Muscle of arm (tissue), 12 donors: Measurements from ENCODE around the gene ZC3H7A. TPM values are rescaled to one million over a fixed set of nuclear protein-coding genes. Genes with fewer than 3 reads are reported as not detected.

Source experiments
- DNase-seq: peaks from one replicate; pipeline ENCODE4 v3.0.0-alpha.2; 2013
- polyA plus RNA-seq, 12 donors: library from polyadenylated mRNA; unstranded; fragments of 120-200 nt; gene quantifications; one replicate each; pipeline ENCODE4 v1.2.1, GENCODE V29; 2013; ENCODE audit not compliant: insufficient read length in 12 of 12

ZC3H7A gene
- polyA plus RNA-seq, 12 donors: 38.5 to 91.9 (median 50.7) TPM; not detected in 1

- no peak for DNase-seq
These were observed 58.1 kb downstream of the ZC3H7A start for GRCh38 chr16:11738742-11739544.

- no peak for DNase-seq
These were observed 59.3 kb downstream of the ZC3H7A start for GRCh38 chr16:11737713-11738112.

- DNase-seq: no peak
These were observed 60.2 kb downstream of the ZC3H7A start for GRCh38 chr16:11736903-11737302.

DNA sequence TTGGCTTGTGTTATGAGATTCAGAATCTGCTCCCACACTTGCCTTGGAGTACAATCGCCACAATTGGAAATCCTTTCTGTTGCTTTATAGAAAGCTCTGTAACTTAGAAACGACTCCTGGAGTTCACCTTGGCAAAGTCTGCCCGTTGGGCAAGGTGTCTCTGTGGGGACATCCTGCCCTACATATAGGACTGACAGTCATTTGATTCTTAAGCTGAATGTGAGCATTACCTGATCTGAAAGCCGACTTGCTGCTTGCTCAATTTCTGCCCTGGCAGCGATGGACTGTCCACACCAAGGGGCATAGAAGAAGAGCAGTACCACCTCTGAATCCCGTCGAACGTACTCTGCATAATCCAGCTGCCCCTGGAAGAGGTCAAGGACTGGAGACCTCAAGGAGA lies 61.3 kb downstream of the ZC3H7A start:
- DNase-seq: no peak

DNA sequence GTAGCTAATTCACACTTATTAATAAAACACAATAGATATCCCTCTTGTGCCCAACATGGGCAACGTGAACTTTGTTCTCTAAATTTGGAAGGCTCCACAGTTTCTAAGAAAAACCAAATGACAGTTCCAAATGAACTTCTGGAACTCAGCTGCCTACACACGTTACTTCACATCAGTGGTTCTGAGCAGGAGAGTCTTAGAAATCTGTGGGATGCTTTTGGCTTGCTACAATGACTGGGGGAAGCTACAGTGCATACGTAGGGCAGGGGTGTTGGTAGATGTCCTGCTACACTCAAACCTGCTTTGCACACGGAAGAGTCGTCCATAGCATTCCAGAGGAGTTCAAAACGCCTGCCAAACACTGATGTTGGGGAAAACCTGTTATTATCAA lies 62.4 kb downstream of the ZC3H7A start:
- no peak for DNase-seq

DNA sequence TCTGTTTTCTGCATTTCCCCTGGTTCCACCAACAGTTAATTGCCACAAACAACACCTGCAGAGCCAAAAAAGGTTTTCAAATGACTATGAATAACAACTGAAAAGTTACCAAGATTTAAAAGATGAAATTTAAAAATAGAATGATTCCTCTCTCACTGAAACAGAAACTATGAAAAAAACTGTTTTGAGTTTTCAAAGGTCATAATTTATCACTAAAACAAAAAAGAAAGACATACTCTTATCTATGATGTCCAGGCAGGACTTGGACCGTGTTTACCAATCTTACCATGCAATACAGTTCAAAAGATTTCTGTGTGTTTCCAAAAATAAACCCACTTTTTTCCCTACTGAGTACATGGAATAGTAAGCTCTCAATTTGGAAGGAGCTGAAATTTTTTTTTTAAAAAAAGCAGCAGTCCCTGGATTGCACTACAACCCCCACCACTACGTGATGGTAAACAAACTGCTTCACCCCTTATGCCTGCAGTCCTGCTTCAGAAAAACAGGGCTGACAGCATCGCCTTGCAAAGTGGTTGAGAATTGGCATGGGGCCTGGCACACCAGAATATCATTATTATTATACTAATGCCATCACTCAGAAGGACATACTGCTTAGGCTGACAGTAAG lies 62.9 kb downstream of the ZC3H7A start:
- DNase-seq: no peak

- no peak for DNase-seq
These were observed 65.8 kb downstream of the ZC3H7A start for GRCh38 chr16:11731222-11731621.

DNA sequence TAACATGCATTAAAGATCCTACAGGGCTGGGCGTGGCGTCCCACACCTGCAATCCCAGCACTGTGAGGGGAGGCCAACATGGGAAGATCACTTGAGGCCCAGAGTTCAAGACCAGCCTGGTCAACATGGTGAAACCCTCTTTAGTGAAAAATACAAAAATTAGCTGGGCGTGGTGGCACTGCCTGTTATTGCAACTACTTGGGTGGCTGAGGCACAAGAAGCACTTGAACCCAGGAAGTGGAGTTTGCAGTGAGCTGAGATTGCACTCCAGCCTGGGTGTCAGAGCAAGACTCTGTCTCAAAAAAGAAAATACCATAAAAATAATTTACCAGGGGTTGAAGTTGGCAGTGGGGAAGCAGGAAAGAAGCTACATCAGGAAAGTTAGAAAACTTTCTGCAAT lies 67.3 kb downstream of the ZC3H7A start:
- no peak for DNase-seq

DNA sequence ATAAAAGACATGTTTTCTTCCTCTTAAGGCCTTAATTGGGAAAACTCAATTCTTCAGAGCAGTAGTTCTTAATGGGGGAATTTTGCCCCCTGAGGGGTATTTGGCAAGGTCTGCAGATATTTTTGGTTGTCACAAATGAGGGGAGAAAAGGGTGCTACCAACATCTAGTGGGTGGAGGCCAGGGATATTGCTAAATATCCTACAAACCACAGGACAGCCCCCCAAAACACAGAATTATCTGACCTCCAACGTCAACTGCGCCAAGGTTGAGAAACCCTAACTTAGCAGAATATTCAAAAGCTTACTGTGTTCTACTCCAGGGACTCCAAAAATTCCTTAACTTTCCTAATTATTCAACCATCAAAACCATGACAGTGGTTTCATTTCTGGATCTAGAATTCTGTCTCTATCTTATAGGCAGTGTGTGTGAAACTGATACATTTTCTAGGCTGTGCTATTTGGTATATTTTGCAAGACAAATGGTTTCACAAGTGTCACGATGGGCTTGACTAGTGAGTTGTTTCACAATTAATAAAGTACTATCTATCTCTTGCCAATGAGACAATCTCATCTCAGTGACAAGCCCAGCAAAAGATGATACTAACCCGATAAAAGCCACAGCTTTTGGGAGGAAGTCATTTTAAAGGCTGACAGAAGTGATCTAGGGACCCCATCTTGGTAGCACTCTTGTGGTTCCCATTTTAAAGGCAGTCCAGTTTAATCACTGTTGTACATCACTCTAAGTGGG lies 69.1 kb downstream of the ZC3H7A start:
- no peak for DNase-seq

GRCh38 chr16:11726008-11726407 lies 71.0 kb downstream of the ZC3H7A start:
- no peak for DNase-seq

DNA sequence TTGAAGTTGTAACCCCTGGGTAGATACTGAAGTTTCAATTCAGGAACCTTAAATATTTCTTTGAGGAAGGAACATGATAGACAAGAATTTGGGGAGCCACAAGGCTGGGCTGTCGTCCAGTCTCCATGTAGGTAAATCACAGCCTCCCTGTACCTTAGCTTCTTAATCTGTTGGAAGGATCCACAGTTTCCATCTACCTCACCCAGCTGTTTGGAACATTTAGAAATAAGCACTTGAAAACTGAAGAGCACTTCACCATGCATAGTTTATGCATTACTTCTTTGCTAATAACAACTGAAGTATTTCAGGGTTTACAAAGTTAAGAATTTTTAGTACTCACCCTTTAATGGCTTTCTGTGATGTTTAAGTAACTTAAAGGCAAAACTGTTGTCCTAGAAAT lies 71.6 kb downstream of the ZC3H7A start:
- DNase-seq: no peak

DNA sequence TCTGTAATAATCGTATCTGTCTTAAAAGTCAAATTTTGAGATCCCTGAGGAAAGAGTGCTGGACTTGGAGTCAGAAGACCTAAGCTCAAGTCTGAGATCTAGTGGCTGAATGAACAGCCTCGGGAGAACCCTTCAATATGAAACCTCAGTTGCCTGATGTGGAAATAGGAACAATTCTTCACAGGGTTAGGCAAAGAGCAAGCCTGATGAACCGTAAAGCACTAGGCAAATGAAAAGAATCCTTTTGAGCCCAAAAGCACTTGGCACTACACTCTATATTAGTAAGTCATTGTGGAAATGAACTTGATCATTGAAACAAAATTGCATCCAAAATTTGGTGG lies 74.6 kb downstream of the ZC3H7A start:
- no peak for DNase-seq

DNA sequence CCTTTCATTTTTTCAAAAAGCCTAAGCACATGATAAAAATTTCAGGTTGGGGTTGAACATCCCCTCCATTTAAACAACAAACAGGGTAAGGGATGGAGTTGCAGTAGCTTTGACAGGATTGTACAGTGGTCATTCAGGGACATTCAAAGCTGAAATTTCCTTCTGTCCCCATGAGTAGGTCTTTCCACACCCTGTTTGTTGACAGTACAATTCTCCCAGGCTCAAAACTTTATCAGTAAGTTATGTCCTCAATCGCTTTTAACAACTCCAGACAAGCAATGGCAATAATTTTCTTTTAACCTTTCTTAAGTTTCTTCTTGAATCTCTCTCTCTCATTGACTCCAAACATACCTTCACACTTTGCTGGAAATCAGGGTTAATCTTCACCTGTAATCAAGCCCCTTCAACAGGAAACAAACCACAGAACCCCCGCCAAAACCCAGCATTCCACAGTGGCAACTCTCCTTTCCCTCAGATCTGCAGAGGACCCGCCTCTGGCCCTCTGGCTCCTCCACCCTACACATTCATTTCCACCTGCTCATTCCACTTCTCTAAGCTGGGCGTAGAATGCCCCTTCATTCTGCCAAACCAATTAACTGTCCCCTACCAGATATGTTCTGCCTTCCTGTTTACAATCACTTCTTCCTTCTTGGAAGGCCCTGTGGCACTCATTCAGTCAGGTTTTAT lies 75.1 kb downstream of the ZC3H7A start:
- DNase-seq: no peak

DNA sequence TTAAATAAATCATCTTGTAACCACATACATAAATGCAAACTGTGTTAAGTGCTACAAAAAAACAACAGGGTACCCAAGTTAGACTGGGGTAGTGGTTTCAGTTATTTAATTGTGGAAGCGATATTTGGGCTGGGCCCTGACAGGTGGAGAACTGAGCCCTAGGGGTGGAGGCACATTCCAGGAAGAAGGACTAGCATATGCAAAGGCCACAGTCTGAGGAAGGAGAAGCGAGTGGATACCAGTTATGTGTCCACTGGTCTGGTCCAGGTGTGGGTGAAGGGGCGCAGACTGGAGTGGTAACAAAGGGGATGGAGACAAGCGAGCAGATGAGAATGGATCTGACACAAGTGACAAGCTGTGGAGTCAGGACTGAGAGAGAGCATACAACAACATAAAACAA lies 77.3 kb downstream of the ZC3H7A start:
- DNase-seq: no peak

DNA sequence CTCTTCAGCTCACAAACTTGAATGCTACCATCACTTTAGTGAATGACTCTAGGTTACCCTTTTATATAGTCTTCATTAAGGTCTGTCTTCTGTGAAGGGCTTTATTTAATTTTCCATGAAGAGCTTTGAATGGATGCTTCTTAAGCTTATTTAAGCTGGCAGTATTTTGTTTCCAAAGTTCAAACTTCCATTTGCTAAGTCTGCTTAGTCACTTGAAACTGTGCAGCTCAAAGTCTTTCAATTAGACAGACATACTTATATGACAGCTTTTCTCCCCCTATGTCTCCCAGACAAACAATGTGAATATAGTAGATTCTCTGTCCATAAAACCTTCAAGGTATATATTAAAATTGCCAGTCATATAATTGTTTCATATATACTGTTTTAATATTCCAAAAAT lies 77.9 kb downstream of the ZC3H7A start:
- DNase-seq: no peak

GRCh38 chr16:11717811-11718210 lies 79.2 kb downstream of the ZC3H7A start:
- DNase-seq: no peak

GRCh38 chr16:11716336-11716735 lies 80.7 kb downstream of the ZC3H7A start:
- DNase-seq: no peak

DNA sequence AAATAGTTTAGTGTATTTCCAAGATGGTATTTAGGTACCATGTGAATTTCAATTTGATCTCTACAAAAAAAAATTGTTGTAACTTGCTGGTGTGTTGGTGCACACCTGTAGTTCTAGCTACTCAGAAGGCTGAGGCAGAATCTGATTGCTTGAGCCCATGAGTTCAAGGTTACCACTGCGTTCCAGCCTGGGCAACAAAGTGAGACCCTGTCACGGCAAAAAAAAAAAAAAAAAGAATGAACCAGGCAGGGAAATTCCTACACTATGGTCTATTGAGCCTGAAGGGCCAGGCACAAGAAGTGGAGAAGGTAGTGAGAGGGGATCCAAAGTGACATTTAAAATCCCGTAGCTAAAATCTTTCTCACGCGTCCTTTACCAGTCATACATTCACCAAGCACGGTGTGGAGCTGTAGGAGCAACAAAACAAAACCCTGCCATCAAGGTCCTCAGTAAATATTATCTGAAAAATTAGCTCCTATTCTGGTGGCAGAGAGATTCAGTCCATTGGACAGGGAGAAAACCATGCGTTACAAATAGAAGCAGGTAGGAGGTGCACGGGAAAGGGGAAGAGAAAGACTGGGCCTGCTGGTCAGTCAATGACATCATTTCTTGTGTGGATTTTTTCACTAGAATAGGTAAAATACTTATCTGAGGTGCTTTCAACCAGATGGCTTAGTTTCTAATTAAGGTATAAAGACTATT lies 81.7 kb downstream of the ZC3H7A start:
- no peak for DNase-seq

DNA sequence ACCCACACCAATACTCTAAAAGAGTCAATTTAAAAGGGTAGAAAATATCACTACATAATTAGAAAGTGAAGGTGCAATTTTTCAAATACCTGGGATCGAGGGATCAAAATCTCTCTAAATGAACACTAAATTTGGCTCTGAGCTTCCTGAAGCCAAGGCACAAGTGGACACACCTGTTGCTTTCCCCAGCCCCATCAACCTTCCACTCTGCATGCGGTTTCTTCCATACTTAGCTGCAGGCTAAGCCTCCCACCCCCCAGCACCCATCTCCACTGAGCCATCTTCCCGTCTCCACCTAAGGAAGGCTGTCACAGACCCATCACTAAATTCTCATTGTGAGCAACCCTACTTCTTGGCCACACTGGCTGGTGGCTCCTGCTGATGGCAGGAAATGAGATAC lies 84.9 kb downstream of the ZC3H7A start:
- no peak for DNase-seq

DNA sequence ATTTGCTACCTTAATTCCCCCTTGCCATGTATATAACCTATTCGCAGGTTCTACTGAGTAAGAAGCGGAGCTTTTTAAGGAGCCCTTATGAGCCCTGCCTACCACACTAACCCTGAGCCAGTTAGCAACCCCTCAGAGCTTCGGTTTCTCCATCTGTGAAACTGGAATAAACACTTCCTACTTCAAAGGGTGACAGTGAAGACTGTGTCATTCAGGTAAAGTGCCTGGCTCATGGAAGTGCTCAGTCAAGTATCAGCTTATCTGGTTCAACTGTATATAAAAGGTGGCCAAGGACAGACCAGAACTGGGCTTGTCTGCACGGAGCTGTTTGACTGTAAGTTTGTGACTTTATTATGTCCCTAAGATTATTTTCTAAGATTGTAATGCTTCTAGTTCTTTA lies 85.4 kb downstream of the ZC3H7A start:
- DNase-seq: no peak

DNA sequence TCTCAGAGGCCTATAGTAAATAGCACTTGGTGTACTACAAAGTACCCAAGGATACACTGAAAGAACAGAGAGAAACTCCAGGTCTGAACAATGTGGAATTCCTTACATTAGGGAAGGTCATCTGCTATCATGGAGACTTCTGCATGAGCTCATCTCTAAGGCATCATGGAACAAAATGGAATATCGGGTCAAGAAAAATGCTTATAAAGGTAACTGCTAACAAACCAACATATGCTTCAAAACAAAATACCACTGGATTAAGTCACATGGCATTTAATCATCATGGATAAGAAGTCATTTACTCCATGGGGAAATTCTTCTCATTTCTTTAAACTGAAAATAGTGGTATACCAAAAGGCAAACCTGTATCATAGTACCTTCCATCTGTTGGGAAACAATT lies 88.6 kb downstream of the ZC3H7A start:
- no peak for DNase-seq

DNA sequence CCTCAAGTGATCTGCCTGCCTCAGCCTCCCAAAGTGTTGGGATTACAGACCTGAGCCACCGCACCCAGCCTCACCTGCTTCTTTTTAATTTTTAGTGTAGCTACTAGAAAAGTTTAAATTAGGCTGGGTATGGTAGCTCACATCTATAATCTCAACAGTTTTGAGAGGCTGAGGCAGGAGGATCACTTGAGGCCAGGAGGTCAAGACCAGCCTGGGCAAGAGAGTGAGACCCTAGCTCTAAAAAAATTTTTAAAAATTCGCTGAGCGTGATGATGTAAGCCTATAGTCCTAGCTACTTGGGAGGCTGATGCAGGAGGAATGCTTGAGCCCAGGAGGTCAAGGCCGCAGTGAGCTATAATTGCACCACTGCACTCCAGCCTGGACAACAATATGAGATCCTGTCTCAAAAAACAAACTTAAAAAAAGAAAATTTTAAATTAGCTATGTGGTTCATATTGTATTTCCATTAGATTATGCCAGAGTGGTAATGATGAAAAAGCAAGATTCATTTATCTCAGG lies 89.3 kb downstream of the ZC3H7A start:
- no peak for DNase-seq
